Spleen (tissue), 7 donors: ENCODE results near the gene TIPIN.

Experiments
- CTCF ChIP-seq, 11 experiments: fragments of 200-600 bp in 7 of 11; fragments of 450-650 bp in 4 of 11; sonication (generic) in 4 of 11; IDR thresholded peaks in 8 of 11; conservative IDR thresholded peaks in 3 of 11; 1 replicate in 7 of 11; 2 replicates in 4 of 11; pipeline versions ENCODE4 v1.4.0 to v1.8.0; 2016 to 2021; ENCODE audit warnings: antibody characterized with exemption in 11 of 11, inconsistent platforms in 4 of 11, mild to moderate bottlenecking in 1 of 11
- POLR2A ChIP-seq, 3 donors: fragments of 450-650 bp; IDR thresholded peaks; one replicate each; pipeline ENCODE4 v1.5.1; 2017; ENCODE audit warnings: antibody characterized with exemption in 3 of 3, mild to moderate bottlenecking in 1 of 3
- donor health status: DM: no; HTN: no; CAD: no; lungs with moderate emphysema.
- donor health status: DM: no; HTN: no; CAD: no.
- donor health status: DM: no; HTN: no; CAD: no.

- TF ChIP-seq POLR2A (IDR thresholded peaks at IDR 0.05), result no peak
- peak in 10 of 11 experiments; percentile 18 to 73 (median 60) for TF ChIP-seq CTCF (IDR thresholded peaks at IDR 0.05 in 8 of 11, conservative IDR thresholded peaks at IDR 0.05 in 3 of 11)
These were observed 68.9 kb downstream of the TIPIN start for GRCh38 chr15:66287461-66288057.
